Gastroesophageal sphincter (tissue), 4 donors: ENCODE measurements around the gene TRIO. TPM values are rescaled to one million over a fixed set of nuclear protein-coding genes. Genes with fewer than 3 reads are reported as not detected.

Experiments
- ATAC-seq: fragments of 150-250 bp; one replicate; pipeline ENCODE4 v1.9.1; 2016; ENCODE audit warnings: mild to moderate bottlenecking, moderate library complexity
- H3K27ac ChIP-seq, 4 donors: fragments of 200-600 bp; sonication (generic) in 3 of 4; 1 replicate in 3 of 4; 2 replicates in 1 of 4; pipeline ENCODE4 v1.5.1; 2016 to 2019
- H3K27me3 ChIP-seq: fragments of 200-600 bp; sonication (generic); one replicate; pipeline ENCODE4 v1.5.1; 2019
- H3K36me3 ChIP-seq, 2 donors: fragments of 200-600 bp; sonication (generic); one replicate each; pipeline ENCODE4 v1.5.1; 2019; ENCODE audit warnings: control low read depth in 1 of 2
- H3K4me1 ChIP-seq, 3 donors: fragments of 200-600 bp; sonication (generic); 1 replicate in 2 of 3; 2 replicates in 1 of 3; pipeline ENCODE4 v1.5.1; 2016 to 2019; ENCODE audit warnings: control low read depth in 2 of 3
- H3K4me3 ChIP-seq, 2 donors: fragments of 200-600 bp; sonication (generic); one replicate each; pipeline ENCODE4 v1.5.1; 2019; ENCODE audit warnings: mild to moderate bottlenecking in 1 of 2, moderate library complexity in 1 of 2
- H3K9me3 ChIP-seq, 3 donors: fragments of 200-600 bp; sonication (generic); one replicate each; pipeline ENCODE4 v1.5.1; 2017 to 2019; ENCODE audit warnings: control low read depth in 2 of 3
- CTCF ChIP-seq, 4 experiments: fragments of 200-600 bp in 2 of 4; fragments of 450-650 bp in 2 of 4; sonication (generic) in 1 of 4; IDR thresholded peaks; one replicate each; pipeline ENCODE4 v1.5.1; 2017 to 2019; ENCODE audit warnings: antibody characterized with exemption in 4 of 4, mild to moderate bottlenecking in 2 of 4, moderate library complexity in 2 of 4
- EP300 ChIP-seq: sonication (generic); formaldehyde crosslinking; IDR thresholded peaks from one replicate; pipeline ENCODE4 v1.6.1; 2017; ENCODE audit warnings: antibody characterized with exemption, mild to moderate bottlenecking
- POLR2A ChIP-seq, 2 donors: fragments of 450-650 bp; IDR thresholded peaks; one replicate each; pipeline ENCODE4 v1.6.1; 2017; ENCODE audit warnings: antibody characterized with exemption in 2 of 2, mild to moderate bottlenecking in 2 of 2, moderate library complexity in 1 of 2
- POLR2AphosphoS5 ChIP-seq: sonication (generic); formaldehyde crosslinking; IDR thresholded peaks from one replicate; pipeline ENCODE4 v1.6.1; 2017; ENCODE audit warnings: antibody characterized with exemption
- WGBS, 2 donors: methylation state at CpG; one replicate each; pipeline ENCODE4 v1.1.5; 2018; ENCODE audit warnings: low coverage in 1 of 2; 5-methylcytosine and 5-hydroxymethylcytosine counted together
- total RNA-seq, 4 donors: library from RNA; depleted of rRNA; stranded (reverse); fragments of >200 nt; gene quantifications; one replicate each; pipeline ENCODE4 v1.1.0, GENCODE V29; 2016

The TRIO gene
- total RNA-seq, 4 donors from 2014 or later: 69.2 to 257 (median 172) TPM

GRCh38 chr5:14476786-14477435 is 333.8 kb downstream of the TRIO start:
- WGBS, 2 donors: 77 to 79% methylated on average over 4 of the region's 4 CpGs
- Histone ChIP-seq H3K27ac (no peak overlapping the region), H3K9me3 (no peaks in the 10 kb centered on the region), H3K27me3 (no peaks in the 10 kb centered on the region), H3K36me3 (peaks cover 7 to 100% of the 10 kb centered on the region in 2 donors), H3K4me3 (no peak overlapping the region), H3K4me1 (peaks cover 0 to 8% (median 0%) of the 10 kb centered on the region in 3 donors)
- TF ChIP-seq CTCF (IDR thresholded peaks at IDR 0.05) (no peak), POLR2A (IDR thresholded peaks at IDR 0.05) (no peak), EP300 (no peak)
- no peak for ATAC-seq

GRCh38 chr5:14479143-14479696 is 336.1 kb downstream of the TRIO start:
- H3K4me3 ChIP-seq: no peak overlapping the region
- ATAC-seq: no peak
- no peak overlapping the region for H3K27ac ChIP-seq
- H3K36me3 ChIP-seq: peaks cover 4 to 100% of the 10 kb centered on the region in 2 donors
- H3K4me1 ChIP-seq: peaks cover 0 to 8% (median 0%) of the 10 kb centered on the region in 3 donors
- no peaks in the 10 kb centered on the region for H3K27me3 ChIP-seq
- no peaks in the 10 kb centered on the region for H3K9me3 ChIP-seq
- TF ChIP-seq CTCF (IDR thresholded peaks at IDR 0.05): no peak
- no peak for TF ChIP-seq POLR2AphosphoS5
- TF ChIP-seq POLR2A (IDR thresholded peaks at IDR 0.05): no peak
- no peak for TF ChIP-seq EP300
- WGBS, 2 donors: 96 to 100% methylated on average over 1 to 3 of the region's 3 CpGs

- H3K9me3 ChIP-seq: no peaks in the 10 kb centered on the region
- TF ChIP-seq POLR2AphosphoS5 (no peak), POLR2A (IDR thresholded peaks at IDR 0.05) (no peak), EP300 (no peak), CTCF (IDR thresholded peaks at IDR 0.05) (no peak)
- no peaks in the 10 kb centered on the region for H3K27me3 ChIP-seq
- no peak overlapping the region for H3K27ac ChIP-seq
- H3K36me3 ChIP-seq: peaks cover 4 to 100% of the 10 kb centered on the region in 2 donors
- WGBS, 2 donors: 91% methylated on average over 8 of the region's 8 CpGs
- peaks cover 0 to 7% (median 0%) of the 10 kb centered on the region in 3 donors for H3K4me1 ChIP-seq
- ATAC-seq: no peak
- H3K4me3 ChIP-seq: no peak overlapping the region
Observed at GRCh38 chr5:14481349-14481748, 338.2 kb downstream of the TRIO start.

- peaks cover 4 to 100% of the 10 kb centered on the region in 2 donors for H3K36me3 ChIP-seq
- H3K4me1 ChIP-seq: no peaks in the 10 kb centered on the region
- WGBS, 2 donors: 65 to 68% methylated on average over 4 of the region's 5 CpGs
- no peaks in the 10 kb centered on the region for H3K9me3 ChIP-seq
- TF ChIP-seq POLR2AphosphoS5: no peak
- TF ChIP-seq EP300: no peak
- no peak for TF ChIP-seq POLR2A (IDR thresholded peaks at IDR 0.05)
- no peak for TF ChIP-seq CTCF (IDR thresholded peaks at IDR 0.05)
- H3K27me3 ChIP-seq: no peaks in the 10 kb centered on the region
- no peak overlapping the region for H3K4me3 ChIP-seq
- no peak for ATAC-seq
- no peak overlapping the region for H3K27ac ChIP-seq
Observed at GRCh38 chr5:14482085-14482484, 338.9 kb downstream of the TRIO start.
